ENCODE measurements around the gene ZNF846. TPM values are rescaled to one million over a fixed set of nuclear protein-coding genes. Genes with fewer than 3 reads are reported as not detected.

ZNF846 gene
- total and polyA plus RNA-seq, 9 of the 15 experiments (the other 6 are each of a cell fraction or from before 2014, with no cell fraction given): 4.1 to 8.7 (median 7.8) TPM

DNA sequence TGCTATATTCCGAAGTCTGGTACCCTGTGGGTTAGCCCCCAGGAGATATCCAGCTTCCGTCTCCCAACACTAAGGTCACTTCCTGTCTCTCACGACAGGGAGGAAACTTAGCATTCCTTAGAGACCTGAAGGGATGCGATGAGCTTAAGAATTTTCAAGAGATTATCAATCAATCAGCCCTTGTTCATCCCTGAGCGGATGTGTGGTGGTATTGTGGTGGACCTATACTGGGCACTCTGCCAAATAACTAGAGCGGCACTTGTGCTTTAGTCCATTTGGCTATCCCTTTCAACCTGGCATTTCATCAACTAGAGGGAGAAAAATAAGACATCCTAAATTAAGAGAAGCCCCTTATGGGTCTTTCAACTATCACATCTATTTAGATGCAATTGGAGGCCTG lies 62.7 kb downstream of the ZNF846 start:
- no peak overlapping the region for H3K9ac ChIP-seq (ENCODE audit: insufficient read depth in 1 of 2, low read depth in 2 of 2, low read length in 2 of 2)
- no TSS peak for BruUV-seq (replicated peaks)
- no peaks in the 10 kb centered on the region for H3K9me1 ChIP-seq (ENCODE audit: control insufficient read depth, insufficient read depth, low read length)
- H2AFZ ChIP-seq (ENCODE audit: low read depth, low read length): no peak overlapping the region
- intact Hi-C loops (cut with micrococcal nuclease): no loop called here
- no peaks in the 10 kb centered on the region for H3K27me3 ChIP-seq (ENCODE audit: control insufficient read depth in 2 of 2, insufficient read depth in 2 of 2, low read length in 2 of 2)
- no peaks in the 10 kb centered on the region for H3K36me3 ChIP-seq (ENCODE audit: control insufficient read depth, insufficient read depth, low read length)
- no peak overlapping the region for H3K4me2 ChIP-seq (ENCODE audit: insufficient read depth, low read length)
- H3K79me2 ChIP-seq (ENCODE audit: control insufficient read depth, insufficient read depth, low read length): no peaks in the 10 kb centered on the region
- WGBS (ENCODE audit: insufficient coverage, low coverage, missing lambda C conversion rate): 36% methylated on average over 6 of the region's 6 CpGs
- POLR2A ChIA-PET: no interaction called here
- H3K4me3 ChIP-seq: no peak overlapping the region
- TF ChIP-seq JUND (IDR thresholded peaks at IDR 0.05; ENCODE audit: borderline replicate concordance, low read depth, low read length): no peak
- TF ChIP-seq JUND (tag; IDR thresholded peaks at IDR 0.05; ENCODE audit: borderline replicate concordance, low read depth, low read length): no peak
- peak; percentile 80 for TF ChIP-seq NFIC (IDR thresholded peaks at IDR 0.05)
- H3K4me1 ChIP-seq (replicated peaks in 1 of 2; ENCODE audit: control insufficient read depth in 2 of 2, insufficient read depth in 2 of 2, low read length in 2 of 2): no peaks in the 10 kb centered on the region; a peak in 1 of 5 replicates
- H3K27ac ChIP-seq (ENCODE audit: extremely low read depth, low read depth, low read length): no peak overlapping the region
- in situ Hi-C loops (cut with MboI): no loop called here
- FAIRE-seq (no peak), ATAC-seq (no peak), DNase-seq (ENCODE audit: extremely low read depth in 1 of 4, low spot score in 3 of 4) (no peak)
- H4K20me1 ChIP-seq (replicated peaks; ENCODE audit: control insufficient read depth, insufficient read depth, low read length): no peaks in the 10 kb centered on the region
- H3K9me3 ChIP-seq (replicated peaks; ENCODE audit: control insufficient read depth, insufficient read depth, low read depth, low read length): peaks cover 3% of the 10 kb centered on the region; the same call in 1 of the 2 replicates
- CTCF ChIA-PET (ENCODE audit: low intra/inter-chr PET ratio): no interaction called here

DNA sequence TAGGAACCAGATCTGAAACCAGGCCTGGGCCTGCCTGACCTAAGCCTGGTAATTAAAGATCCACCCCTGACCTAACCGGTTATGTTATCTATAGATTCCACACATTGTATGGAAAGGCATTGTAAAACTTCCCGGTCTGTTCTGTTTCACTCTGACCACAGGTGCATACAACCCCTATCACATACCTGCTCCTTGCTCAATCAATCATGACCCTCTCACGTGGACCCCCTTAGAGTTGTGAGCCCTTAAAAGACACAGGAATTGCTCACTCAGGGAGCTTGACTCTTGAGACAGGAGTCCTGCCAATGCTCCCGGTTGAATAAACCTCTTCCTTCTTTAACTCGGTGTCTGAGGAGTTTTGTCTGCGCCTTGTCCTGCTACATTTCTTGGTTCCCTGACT lies 66.4 kb downstream of the ZNF846 start:
- ChIA-PET CTCF (ENCODE audit: low intra/inter-chr PET ratio) (no interaction called here), POLR2A (no interaction called here)
- no peak for ATAC-seq
- no peak overlapping the region for H3K4me2 ChIP-seq (ENCODE audit: insufficient read depth, low read length)
- no peak overlapping the region for H3K9ac ChIP-seq (ENCODE audit: insufficient read depth in 1 of 2, low read depth in 2 of 2, low read length in 2 of 2)
- 17% methylated on average over 6 of the region's 6 CpGs for WGBS (ENCODE audit: insufficient coverage, low coverage, missing lambda C conversion rate)
- in situ Hi-C loops (cut with MboI) (no loop called here), intact Hi-C loops (cut with micrococcal nuclease) (no loop called here)
- no peaks in the 10 kb centered on the region for H3K27me3 ChIP-seq (ENCODE audit: control insufficient read depth in 2 of 2, insufficient read depth in 2 of 2, low read length in 2 of 2)
- H3K79me2 ChIP-seq (ENCODE audit: control insufficient read depth, insufficient read depth, low read length): no peaks in the 10 kb centered on the region
- peak overlapping the region; percentile 33; the same call in 1 of the 2 replicates for H2AFZ ChIP-seq (ENCODE audit: low read depth, low read length)
- no peaks in the 10 kb centered on the region for H3K36me3 ChIP-seq (ENCODE audit: control insufficient read depth, insufficient read depth, low read length)
- DNase-seq (ENCODE audit: extremely low read depth in 1 of 4, low spot score in 3 of 4): no peak
- no peaks in the 10 kb centered on the region for H3K9me1 ChIP-seq (ENCODE audit: control insufficient read depth, insufficient read depth, low read length)
- H3K9me3 ChIP-seq (replicated peaks; ENCODE audit: control insufficient read depth, insufficient read depth, low read depth, low read length): peaks cover 3% of the 10 kb centered on the region
- no TSS peak for BruUV-seq (replicated peaks)
- no peak for FAIRE-seq
- H4K20me1 ChIP-seq (replicated peaks; ENCODE audit: control insufficient read depth, insufficient read depth, low read length): no peaks in the 10 kb centered on the region
- H3K4me1 ChIP-seq (replicated peaks in 1 of 2; ENCODE audit: control insufficient read depth in 2 of 2, insufficient read depth in 2 of 2, low read length in 2 of 2): peaks cover 0 to 4% of the 10 kb centered on the region in 2 experiments; a peak in 3 of 5 replicates
- H3K4me3 ChIP-seq: no peak overlapping the region
- H3K27ac ChIP-seq (ENCODE audit: extremely low read depth, low read depth, low read length): no peak overlapping the region
- TF ChIP-seq RAD51 (IDR thresholded peaks at IDR 0.05; ENCODE audit: borderline replicate concordance, low read depth): no peak
- TF ChIP-seq XRCC5 (IDR thresholded peaks at IDR 0.05; ENCODE audit: low read depth, low read length): no peak
- TF ChIP-seq NFATC3 (IDR thresholded peaks at IDR 0.05): no peak
- TF ChIP-seq DDX20 (tag; IDR thresholded peaks at IDR 0.05; ENCODE audit: low read depth): no peak
- no peak for TF ChIP-seq BCL6 (CRISPR knock-in tag; IDR thresholded peaks at IDR 0.05)
- no peak for TF ChIP-seq KDM2B (CRISPR knock-in tag; IDR thresholded peaks at IDR 0.05)
- TF ChIP-seq RBM34 (IDR thresholded peaks at IDR 0.05; ENCODE audit: borderline replicate concordance, insufficient read depth, low read length): no peak
- no peak for TF ChIP-seq U2AF1 (optimal IDR thresholded peaks at IDR 0.05; ENCODE audit: low read depth, low read length)
- TF ChIP-seq, protein P1, sequence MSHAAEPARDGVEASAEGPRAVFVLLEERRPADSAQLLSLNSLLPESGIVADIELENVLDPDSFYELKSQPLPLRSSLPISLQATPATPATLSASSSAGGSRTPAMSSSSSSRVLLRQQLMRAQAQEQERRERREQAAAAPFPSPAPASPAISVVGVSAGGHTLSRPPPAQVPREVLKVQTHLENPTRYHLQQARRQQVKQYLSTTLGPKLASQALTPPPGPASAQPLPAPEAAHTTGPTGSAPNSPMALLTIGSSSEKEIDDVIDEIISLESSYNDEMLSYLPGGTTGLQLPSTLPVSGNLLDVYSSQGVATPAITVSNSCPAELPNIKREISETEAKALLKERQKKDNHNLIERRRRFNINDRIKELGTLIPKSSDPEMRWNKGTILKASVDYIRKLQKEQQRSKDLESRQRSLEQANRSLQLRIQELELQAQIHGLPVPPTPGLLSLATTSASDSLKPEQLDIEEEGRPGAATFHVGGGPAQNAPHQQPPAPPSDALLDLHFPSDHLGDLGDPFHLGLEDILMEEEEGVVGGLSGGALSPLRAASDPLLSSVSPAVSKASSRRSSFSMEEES (CRISPR knock-in tag; IDR thresholded peaks at IDR 0.05): no peak
- no peak for TF ChIP-seq BACH1 (tag; IDR thresholded peaks at IDR 0.05)
- TF ChIP-seq ZNF764 (CRISPR knock-in tag; IDR thresholded peaks at IDR 0.05; ENCODE audit: low read depth): no peak
- TF ChIP-seq POLR2AphosphoS5 (IDR thresholded peaks at IDR 0.05; ENCODE audit: control insufficient read depth, insufficient read depth, low read depth, low read length): no peak
- TF ChIP-seq SMC3 (conservative IDR thresholded peaks at IDR 0.05; ENCODE audit: insufficient read depth, low read depth, low read length): no peak
- TF ChIP-seq NFIX (CRISPR knock-in tag; IDR thresholded peaks at IDR 0.05; ENCODE audit: low read depth): no peak

Measured in K562 (cell line).